Mononuclear cell (primary cell): ENCODE data around the gene FNDC3B. TPM values are rescaled to one million over a fixed set of nuclear protein-coding genes. Genes with fewer than 3 reads are reported as not detected.
"Not testable (repeated sequence)": the region's sequence is repeated elsewhere in the genome, so short reads cannot be mapped to it uniquely, and the experiment has no call there.

Source experiments
- H3K27me3 ChIP-seq: 2 replicates; pipeline ENCODE4 v1.6.0; 2011; ENCODE audit warnings: low read length, control low read depth; ENCODE audit not compliant: insufficient read depth
- H3K4me1 ChIP-seq: 2 replicates; pipeline ENCODE4 v1.5.1; 2011; ENCODE audit warnings: mild to moderate bottlenecking, low read length, control low read depth; ENCODE audit not compliant: insufficient read depth
- H3K4me3 ChIP-seq: 2 replicates; pipeline ENCODE4 v1.5.1; 2011; ENCODE audit warnings: mild to moderate bottlenecking, low read length, moderate library complexity
- H3K9me3 ChIP-seq: 2 replicates; pipeline ENCODE4 v1.5.1; 2011; ENCODE audit warnings: low read depth, mild to moderate bottlenecking, control low read depth, low read length
- total RNA-seq: library from RNA; depleted of rRNA; stranded (reverse); fragments of >200 nt; gene quantifications from one replicate; pipeline ENCODE4 v1.2.3, GENCODE V29; 2012

Gene FNDC3B
- total RNA-seq, 1 donor = 46.1 TPM

DNA sequence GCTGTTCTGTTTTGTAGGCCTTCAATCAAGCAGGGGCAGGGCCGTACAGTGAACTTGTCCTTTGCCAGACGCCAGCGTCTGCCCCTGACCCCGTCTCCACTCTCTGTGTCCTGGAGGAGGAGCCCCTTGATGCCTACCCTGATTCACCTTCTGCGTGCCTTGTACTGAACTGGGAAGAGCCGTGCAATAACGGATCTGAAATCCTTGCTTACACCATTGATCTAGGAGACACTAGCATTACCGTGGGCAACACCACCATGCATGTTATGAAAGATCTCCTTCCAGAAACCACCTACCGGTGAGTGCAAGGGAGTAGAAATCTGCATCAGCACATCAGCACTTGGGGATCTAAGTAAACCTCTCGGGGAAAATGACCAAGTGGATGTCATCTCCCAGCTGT lies 313.4 kb downstream of the FNDC3B start:
- Histone ChIP-seq H3K4me1 (no peaks in the 10 kb centered on the region), H3K27me3 (no peaks in the 10 kb centered on the region), H3K4me3 (no peak overlapping the region), H3K9me3 (no peaks in the 10 kb centered on the region)

DNA sequence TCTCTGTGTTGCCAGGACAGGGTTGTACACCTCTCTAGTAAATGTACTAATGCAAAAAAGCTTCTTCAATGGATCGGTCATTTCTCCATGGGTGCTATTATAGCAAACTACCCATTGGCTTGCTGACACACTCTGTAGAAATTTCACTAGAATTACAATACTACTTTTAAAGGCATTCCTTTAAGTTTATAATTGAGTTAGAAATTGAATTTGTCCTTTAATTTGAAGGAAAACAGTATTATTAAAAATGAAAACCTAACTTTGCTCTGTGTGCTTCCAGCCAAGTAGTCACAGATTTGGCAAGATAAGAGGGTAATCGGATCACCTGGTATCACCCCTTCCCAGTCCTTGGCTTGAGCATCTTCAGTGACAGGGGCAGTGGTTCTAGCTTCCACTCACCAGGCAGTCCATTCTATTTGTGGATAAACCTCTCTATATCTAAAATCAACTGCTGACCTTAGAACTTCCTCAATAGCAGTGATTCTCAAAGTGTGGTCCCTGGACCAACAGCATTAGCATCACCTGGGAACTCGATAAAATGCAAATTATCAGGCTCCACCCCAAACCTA lies 315.6 kb downstream of the FNDC3B start:
- Histone ChIP-seq H3K27me3 (no peaks in the 10 kb centered on the region), H3K4me3 (no peak overlapping the region)

DNA sequence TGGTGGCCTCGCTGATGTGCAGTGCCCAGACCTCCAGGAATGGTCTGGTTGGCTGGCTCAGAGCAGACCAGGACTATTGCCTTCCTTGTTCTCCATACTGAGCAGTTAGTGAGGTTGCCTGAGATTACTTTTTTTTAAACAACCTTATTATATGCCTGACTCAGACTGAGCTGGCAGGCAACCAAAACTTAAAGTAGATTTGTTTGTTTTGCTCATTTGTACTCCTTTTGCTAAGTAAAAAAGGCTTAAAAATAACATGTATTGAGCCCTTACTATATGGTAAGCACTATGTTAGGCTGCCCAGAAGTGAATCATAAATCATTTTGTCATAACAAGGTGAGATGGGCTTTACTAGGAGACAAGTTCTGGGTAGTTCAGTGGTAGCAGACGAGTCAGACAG lies 316.5 kb downstream of the FNDC3B start:
- Histone ChIP-seq H3K4me1 (peaks cover 3% of the 10 kb centered on the region), H3K9me3 (no peaks in the 10 kb centered on the region), H3K27me3 (no peaks in the 10 kb centered on the region), H3K4me3 (no peak overlapping the region)

More for the DNA sequence above, 315.6 kb downstream of the FNDC3B start:
- Histone ChIP-seq H3K4me1 (peaks cover 3% of the 10 kb centered on the region), H3K9me3 (no peaks in the 10 kb centered on the region)

DNA sequence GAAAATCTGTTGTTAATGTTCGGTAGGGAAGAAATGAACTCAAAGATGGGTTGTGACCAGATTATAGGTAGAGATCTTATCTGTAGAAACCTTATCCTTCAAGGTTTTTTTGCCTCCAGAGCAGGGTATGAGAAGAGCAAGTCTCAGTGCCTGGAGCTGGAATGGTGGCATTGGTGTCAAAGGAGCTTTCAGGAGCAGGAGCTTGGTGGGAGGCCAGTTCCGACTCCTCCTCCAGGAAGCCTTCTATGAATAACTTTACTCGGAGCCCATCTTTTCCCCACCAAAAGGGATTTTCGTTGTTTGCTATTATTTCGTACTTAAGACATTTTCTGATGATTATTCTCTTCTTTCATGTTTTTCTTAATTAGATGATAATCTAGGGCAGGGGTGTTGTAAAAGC lies 317.0 kb downstream of the FNDC3B start:
- Histone ChIP-seq H3K9me3 (no peaks in the 10 kb centered on the region), H3K4me3 (no peak overlapping the region), H3K27me3 (no peaks in the 10 kb centered on the region), H3K4me1 (peaks cover 3% of the 10 kb centered on the region)

DNA sequence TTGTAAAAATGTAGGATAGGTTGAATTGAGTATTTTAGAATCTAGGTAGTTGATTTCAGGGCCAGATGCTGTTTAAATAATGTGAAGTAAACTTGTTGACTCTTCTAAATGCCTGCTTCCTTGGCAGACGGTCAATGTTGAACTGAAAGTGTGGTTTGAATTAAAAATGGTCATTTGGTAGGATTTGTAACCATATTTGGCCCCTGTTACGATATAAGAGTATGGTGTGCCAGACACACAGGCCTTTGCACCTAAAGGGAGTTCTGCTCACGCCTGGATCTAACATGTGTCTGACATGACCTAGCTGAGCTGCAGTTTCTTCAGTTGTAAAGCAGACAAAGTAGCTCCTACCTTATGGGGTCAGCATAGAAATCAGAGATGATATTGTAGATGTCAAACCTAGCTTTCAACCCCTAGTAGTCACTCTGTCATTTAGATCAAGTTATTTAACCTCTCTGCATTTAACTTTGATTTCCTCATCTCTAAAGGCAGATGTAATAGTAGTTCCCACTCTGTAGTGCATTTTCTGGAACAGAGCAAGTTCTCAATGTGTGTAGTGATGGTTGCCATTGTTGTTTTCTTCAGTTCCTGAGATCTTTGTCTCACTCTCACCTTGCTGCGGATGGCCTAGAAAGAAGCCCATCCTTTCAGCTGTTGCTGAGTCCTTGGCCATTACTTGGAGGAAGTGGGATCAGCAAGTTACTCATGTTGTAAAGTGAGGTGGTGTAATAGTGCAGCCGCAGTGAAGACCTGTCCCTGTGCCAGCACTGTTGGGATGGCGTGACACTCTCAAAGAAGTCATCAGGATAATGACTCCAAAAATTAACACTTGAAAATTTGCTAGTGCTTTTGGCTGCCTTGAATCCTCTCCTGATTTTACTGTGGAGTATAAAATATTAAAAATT lies 318.7 kb downstream of the FNDC3B start:
- no peak overlapping the region for H3K4me3 ChIP-seq
- H3K27me3 ChIP-seq = no peaks in the 10 kb centered on the region

DNA sequence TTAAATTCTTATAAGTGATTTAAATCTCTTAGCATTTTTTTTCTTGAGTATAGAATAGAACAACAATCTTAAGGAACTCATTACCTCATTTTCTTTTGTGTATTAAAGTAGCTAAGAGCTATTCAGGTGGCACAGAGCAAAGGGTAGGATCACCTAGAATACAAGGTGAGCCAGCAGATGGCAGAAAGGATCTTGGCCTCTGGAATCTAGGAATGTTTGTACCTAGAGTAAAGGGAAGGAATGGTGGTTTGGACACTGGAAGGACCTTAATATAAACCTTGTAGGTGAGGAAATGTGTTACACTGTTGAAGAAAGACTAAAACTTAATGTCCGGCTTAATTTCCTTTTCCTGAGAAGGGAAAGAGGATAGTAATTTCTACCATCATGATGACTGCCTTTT lies 319.9 kb downstream of the FNDC3B start:
- Histone ChIP-seq H3K9me3 (no peaks in the 10 kb centered on the region), H3K4me3 (no peak overlapping the region), H3K27me3 (no peaks in the 10 kb centered on the region), H3K4me1 (peaks cover 3% of the 10 kb centered on the region)

More for the DNA sequence above, 318.7 kb downstream of the FNDC3B start:
- H3K4me1 ChIP-seq = peaks cover 3% of the 10 kb centered on the region
- no peaks in the 10 kb centered on the region for H3K9me3 ChIP-seq

DNA sequence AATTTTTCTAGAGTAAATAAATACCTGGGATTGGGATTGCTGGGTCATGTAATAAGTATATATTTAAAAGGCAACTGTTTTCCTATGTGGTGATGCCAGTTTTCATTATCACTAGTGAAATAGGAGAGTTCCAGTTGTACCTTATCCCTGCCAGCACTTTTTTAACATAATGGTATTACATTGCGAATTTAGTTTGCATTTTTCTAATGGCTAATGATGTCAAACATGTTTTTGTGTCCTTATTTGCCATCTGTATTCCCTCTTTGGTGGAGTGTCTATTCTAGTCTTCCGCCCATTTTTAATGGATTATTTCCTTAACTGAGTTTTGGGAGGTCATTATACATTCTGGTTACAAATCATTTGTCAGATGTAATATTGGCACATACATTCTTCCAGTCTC lies 320.6 kb downstream of the FNDC3B start:
- Histone ChIP-seq H3K9me3 (no peaks in the 10 kb centered on the region), H3K27me3 (no peaks in the 10 kb centered on the region), H3K4me3 (no peak overlapping the region), H3K4me1 (peaks cover 3% of the 10 kb centered on the region)

DNA sequence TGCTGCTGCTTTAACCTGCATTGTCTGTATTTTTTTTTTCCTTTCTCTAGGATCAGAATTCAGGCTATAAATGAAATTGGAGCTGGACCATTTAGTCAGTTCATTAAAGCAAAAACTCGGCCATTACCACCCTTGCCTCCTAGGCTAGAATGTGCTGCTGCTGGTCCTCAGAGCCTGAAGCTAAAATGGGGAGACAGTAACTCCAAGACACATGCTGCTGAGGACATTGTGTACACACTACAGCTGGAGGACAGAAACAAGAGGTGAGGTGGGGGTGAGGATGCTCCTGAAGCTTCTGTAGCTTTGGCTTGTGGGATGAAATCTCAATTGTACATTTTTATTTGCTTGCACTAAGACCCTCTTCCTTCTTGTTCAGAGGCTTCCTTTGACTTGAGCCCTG lies 323.2 kb downstream of the FNDC3B start:
- Histone ChIP-seq H3K4me3 (no peak overlapping the region), H3K9me3 (no peaks in the 10 kb centered on the region), H3K4me1 (peaks cover 3% of the 10 kb centered on the region), H3K27me3 (no peaks in the 10 kb centered on the region)

DNA sequence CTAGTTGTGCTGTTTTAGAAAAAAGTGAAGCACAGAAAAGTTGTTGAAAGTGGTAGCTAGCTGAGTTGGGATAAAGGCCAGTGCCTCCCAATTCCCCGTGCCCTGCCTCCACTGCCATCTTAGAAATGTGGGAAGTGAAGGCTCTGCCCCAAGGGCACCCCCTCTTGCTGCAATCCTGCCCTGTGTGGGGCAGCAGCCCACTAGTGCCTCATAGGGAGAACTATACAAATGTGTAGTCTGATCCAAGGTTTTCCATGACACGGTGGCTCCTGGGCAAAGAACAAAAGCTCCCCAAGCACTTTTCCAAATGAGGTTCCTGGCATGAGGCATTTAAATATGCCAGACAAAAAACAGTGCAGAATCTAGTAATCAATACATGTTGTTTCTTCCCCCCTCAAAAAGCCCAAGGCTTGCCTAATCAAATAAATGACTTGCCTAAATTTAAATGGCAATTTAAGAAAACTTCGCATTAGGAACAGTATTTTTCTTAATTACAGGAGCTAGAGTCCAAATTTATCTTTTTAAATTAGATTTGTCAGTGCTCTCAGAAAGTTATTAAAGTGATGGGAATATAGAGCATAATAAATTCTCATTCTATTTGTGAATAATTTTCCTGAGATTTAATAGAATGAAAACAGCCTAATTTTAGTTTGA lies 325.1 kb downstream of the FNDC3B start:
- Histone ChIP-seq H3K27me3 (no peaks in the 10 kb centered on the region), H3K4me1 (no peaks in the 10 kb centered on the region), H3K4me3 (no peak overlapping the region), H3K9me3 (no peaks in the 10 kb centered on the region)

DNA sequence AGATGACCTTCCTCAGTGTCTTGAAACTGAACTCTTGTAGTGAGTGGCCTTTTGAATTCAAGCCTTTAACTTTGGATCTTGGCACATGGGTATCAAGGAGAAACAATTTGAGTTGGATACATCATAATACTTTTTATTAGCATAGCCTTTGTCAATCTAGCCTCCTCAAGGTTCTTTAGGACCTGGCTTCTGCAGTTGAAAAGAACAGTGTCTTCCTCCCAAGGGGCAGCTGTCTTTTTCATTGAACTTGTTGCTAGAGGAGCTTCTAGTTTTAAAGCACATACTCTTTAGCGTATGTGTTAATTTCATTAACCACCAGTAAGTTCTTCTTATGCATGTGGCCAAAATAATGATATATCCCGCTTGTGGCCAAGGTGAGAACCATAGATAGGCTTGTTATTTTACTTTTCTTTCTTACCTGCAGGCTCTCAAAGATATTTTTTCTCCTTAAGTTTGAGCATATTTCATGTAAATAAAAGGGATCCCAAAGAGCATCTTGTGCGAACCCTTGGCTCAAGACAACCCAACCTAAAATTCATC lies 325.7 kb downstream of the FNDC3B start:
- Histone ChIP-seq H3K9me3 (no peaks in the 10 kb centered on the region), H3K4me1 (no peaks in the 10 kb centered on the region), H3K27me3 (no peaks in the 10 kb centered on the region), H3K4me3 (no peak overlapping the region)

DNA sequence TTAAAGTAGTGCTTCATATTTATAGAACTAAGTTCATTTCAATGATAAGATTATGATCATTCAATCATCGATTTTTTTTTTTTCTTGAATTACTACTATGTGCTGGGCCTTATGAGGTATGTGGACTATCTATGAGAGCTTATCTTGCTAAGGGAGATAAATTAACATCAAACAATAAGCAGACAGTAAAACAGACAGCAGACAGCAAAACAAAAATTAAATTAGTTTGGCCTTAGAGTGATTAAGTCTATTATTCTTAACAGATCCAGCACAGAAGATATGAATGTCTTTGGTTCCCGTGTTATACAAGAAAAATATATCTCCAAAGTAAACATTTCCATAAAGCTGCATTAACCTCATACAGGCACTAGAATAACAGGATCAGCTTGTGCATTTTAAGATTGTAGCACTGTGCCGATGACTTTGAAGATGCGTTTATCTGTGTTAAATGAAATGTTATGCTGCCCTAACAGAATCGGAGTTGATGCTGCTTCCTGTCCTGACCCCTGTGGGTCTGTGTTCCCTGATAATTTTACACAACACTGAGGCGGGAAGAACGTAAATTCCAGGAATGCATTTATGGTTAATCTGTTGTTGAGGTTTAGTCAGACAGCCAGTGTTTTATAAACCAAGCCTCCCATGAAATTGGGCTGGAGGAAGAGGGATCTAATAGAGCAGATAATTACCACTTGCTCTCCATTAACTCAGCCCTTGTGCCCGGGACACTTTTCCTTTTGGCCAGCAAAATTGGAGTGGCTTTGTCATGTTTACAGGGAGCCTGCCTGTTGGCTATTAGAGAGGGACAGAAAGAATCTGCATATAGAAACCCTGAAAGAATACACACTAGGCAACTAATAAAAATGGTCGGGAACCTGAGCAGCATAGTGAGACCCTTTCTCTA lies 328.1 kb downstream of the FNDC3B start:
- Histone ChIP-seq H3K27me3 (no peaks in the 10 kb centered on the region), H3K4me3 (no peak overlapping the region), H3K4me1 (no peaks in the 10 kb centered on the region), H3K9me3 (no peaks in the 10 kb centered on the region)

DNA sequence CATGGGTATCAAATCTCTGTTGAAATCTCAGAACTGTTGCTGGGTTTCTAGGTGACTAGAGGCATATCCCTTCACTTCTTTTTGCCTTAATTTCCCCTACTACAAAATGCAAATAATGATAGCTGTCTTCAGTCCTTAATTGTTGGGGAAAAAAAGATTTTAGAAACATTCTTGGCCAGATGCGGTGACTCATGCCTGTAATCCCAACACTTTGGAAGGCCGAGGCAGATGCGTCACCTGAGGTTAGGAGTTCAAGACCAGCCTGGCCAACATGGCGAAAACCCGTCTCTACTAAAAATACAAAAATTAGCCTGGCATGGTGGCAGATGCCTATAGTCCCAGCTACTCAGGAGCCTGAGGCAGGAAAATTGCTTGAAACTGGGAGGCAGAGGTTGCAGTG lies 329.2 kb downstream of the FNDC3B start:
- not testable (repeated sequence) for H3K27me3 ChIP-seq, H3K4me1 ChIP-seq, H3K4me3 ChIP-seq, H3K9me3 ChIP-seq

DNA sequence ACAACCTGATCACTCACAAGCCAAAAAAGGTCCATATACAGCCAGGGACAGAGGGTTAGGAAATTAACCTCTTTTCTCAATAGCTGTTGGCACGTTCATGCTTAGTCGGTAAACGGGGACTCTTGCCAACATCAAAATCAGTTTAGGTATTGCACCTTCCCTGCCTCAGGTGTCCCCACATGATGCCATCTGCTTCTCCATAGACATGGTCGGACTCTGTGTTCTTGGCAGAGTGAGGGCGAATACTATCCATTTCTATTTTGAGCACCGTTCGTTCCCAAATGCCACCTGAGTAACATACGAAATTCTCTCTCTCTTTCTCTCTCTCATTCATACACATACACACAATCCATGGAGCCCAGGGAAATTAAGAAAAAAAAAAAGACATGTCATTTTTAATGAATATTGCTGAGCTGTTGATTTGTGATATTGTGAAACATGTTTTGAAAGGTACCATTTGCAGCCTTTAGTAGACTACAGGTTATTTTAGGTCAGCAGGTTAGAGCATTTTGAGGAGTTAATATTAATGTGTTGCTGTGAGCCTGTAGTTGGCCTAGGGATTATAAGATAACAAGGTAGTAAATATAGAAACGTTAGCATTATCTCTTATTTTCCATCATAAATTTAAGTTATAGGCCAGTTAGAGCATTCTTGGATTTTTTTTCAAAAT lies 330.3 kb downstream of the FNDC3B start:
- Histone ChIP-seq H3K27me3 (no peaks in the 10 kb centered on the region), H3K9me3 (no peaks in the 10 kb centered on the region), H3K4me3 (no peak overlapping the region), H3K4me1 (no peaks in the 10 kb centered on the region)

DNA sequence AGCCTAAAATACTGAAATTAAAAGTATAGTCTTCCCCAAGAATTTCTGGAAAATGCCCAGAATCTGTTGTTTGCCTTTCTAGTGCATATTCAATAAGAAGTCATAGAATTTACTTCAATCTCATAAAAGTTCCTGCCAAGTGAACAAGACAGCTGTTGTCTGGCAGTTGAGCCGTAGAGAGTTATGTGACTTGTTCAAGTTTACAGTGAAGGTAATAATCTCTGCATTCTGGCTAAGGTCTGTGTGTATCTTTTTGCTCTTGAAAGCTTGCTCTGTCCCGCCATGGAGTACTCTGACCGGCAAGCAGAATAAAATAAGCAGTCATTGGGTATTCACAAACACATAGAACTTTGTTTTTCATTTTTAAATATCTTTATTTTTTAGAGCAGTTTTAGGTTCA lies 331.0 kb downstream of the FNDC3B start:
- H3K9me3 ChIP-seq = no peaks in the 10 kb centered on the region
- H3K4me3 ChIP-seq = no peak overlapping the region
- H3K27me3 ChIP-seq = no peaks in the 10 kb centered on the region
- H3K4me1 ChIP-seq = no peaks in the 10 kb centered on the region
